Inflammatory macrophage treated with lipopolysaccharide for 1 hour (primary cell): Measurements from ENCODE around the gene EHBP1.

Source experiments
- DNase-seq, 2 donors: peaks; one replicate each; pipeline ENCODE4 v3.0.0-alpha.2; 2020 to 2022

Gene EHBP1

GRCh38 chr2:62826141-62826540, 120.6 kb downstream of the EHBP1 start:
- no peak for DNase-seq

- DNase-seq: no peak
Measured at GRCh38 chr2:62826953-62827675, 121.6 kb downstream of the EHBP1 start.

DNA sequence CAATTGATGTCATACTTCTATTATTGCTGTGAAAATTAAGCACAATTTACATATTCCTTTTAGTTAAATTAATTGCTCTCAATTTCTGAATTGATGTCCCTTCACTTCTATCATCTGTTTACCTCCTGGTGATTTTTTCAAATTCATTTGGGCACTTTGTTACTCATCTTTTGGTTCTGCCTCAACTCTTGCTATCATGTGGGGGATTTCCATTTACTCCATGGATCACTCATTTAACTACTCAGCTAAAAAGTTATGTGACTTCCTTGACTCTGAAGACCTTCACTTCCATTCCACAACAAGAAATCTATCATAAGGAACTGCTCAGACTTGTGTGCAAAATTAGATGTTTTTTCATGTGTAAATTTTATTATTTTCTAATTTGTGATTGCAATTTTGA, 126.2 kb downstream of the EHBP1 start:
- DNase-seq: no peak

DNA sequence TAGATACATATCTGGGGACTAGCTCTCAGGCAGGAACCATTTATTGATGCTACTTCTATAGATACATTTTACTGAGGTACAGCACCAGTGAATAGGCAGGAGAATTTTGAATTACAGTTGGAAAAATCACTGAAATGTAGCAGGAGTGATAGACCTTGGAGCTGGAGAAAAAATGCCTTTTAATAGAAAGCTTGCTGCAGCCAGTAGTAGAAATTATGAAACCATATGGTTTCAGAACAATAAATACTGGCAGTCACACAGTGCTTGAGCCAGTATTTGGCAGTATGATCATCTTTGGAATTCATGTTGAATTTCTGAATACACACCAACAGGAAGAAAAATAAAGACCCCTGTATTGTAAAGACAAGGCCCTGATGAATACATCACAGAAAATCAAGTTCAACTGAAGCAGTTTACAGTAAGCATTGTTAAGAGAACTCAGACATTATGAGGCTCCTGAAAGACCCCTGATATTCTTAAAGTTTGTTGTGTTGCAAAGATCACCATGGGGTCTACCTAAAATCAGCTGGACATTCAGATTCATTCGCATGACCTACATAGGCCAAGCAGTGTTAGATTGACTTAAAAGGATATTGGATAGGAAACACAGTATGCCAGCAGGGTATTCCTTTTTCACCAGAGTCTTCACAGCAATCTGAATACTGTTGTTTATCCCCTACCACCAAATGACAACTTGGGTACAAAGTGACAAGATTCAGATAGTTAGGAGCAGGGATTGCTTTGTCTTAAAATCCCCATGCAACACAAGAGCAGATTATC, 139.0 kb downstream of the EHBP1 start:
- no peak for DNase-seq

- no peak for DNase-seq
Measured at GRCh38 chr2:62845256-62845655, 139.7 kb downstream of the EHBP1 start.

GRCh38 chr2:62852254-62852653, 146.7 kb downstream of the EHBP1 start:
- DNase-seq: no peak

DNA sequence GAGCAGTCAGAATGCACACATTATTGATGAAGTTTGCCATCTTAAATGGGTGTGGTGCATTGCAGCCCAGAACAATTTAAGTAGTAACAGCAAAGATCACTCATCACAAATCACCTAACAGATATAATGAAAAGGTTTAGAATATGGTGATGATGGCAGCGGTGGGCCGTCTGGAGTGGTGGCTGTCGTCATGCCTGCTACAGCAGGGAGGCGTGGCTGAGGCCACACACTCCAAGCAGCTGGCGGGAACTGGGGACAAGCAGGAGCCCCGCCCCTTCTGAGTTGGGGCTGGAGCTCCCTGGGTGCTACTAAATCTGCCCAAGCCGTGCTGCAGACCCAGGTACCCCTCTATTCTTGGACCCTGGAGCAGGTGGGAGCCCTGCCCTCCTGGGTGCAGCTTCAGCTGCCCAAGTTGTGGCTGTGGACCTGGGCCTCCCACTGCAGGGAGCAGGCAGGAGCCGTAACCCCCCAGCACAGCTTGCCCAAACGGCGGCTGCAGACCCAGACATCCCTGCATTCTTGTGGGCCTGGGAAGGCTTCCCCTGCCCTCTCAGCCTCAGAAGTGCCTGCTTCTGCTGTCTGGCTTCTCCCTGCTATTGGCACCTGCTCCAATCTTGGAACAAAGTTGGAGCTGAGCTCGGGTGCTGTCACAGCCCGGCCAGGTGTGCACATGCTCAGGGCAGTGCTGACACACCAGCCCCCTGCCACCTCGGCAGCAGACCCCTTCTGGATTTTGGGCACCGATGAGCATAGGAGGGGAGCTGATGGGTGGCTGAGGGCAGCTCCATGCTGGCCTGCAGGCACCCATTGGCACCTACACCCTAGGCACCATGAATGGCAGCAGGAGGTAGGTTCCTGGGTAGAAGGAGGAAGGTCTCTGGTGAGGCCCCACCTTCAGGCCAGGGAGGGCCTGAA, 149.3 kb downstream of the EHBP1 start:
- DNase-seq: no peak

DNA sequence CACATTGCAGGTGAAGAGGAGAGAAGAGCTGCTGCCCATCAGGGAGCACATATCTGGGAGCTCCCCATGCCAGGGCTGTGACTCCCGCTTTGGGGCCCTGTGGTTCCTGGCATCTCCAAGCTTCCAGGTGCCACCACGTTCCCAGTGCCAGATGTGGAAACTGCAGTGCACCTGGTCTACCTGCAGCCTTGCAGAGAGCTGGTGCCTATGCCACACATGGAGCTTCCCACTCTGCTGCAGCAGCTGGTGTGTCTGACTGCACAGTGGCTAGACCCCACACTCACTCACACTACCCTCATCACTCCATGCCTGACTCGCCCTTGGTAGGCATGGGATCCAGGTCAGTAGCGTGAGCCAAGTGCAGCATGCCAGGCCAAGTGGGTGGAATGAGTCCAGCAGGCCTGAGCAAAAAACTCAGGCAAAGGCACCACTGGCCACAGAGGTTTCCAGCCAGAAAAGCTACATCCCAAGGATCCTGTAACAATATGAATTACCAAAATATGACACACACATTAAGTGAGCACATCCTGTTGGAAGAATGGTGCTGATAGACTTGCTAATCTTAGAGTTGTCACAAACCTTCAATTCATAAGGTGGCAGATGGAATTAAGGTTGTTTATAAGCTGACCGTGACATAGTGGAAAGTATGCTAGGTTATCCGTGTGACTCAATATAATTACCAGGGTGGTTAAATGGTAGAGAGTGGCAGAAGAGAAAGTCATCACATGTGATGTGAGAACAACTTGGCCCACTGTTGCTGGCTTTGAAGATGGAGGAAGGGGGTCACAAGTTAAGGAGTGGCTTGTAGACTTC, 150.9 kb downstream of the EHBP1 start:
- DNase-seq: no peak

GRCh38 chr2:62857139-62857931, 151.8 kb downstream of the EHBP1 start:
- no peak for DNase-seq

DNA sequence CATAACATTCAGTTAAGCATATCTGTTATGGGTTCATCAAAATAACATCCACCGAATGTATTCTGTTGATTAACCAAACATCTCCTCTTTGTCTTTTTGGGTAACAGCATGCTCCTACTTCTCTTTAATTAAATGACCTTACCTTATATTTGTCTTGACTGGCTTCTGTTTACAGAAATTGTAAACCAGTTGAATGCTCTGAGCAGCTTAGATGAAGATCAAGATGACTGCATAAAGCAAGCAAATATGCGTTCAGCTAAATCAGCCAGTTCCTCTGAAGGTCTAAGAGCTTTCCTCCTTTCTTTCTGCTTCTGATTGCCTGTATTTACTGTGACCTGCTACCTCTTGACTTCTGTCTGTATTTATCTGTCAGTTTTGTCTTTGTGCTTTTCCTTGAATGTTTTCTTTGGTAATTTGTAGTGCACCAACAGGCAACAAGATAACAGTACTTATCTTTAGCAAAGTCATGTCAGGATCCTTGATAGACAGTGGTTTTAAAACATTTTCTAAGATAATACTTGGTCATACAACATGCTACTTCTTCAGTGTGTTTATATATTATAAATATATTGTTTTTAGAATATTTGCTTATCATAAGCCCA, 152.8 kb downstream of the EHBP1 start:
- DNase-seq: no peak

DNA sequence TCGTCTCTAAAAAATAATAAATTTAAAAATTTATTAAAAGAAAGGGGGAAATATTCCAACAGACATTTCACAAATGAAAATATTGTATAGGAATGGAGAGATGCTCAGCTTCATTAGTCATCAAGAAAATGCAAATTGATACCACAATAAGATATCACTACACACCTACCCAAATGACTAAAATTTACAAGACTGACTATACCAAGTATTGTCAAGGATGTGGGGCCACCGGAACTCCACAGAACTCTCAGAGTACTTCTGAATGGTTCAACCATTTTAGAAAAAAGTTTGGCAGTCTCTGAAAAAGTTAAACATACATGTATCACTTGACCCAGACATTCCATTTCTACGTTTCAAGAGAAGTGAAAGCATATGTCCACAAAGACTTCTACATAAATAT, 163.4 kb downstream of the EHBP1 start:
- DNase-seq: no peak

- DNase-seq: no peak
Measured at GRCh38 chr2:62870966-62871365, 165.5 kb downstream of the EHBP1 start.

DNA sequence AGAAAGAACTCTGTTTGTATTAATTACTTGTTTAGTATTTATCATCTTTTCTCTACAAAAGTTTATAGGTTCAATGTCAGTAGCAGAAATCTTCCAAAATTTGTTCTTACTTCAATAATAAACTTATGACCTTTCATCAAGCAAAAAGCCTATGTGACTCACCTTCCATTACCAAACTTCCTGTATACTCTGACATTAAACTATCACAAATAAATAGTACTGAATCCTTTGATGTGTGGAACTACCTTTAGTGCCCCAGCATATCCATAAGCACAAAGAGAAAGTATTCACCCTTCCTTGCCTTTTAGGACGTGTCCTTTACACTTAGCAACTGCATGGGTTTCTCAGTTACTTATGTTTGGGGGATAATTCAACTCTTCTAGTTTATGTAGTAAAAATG, 166.0 kb downstream of the EHBP1 start:
- DNase-seq: no peak

GRCh38 chr2:62873603-62874002, 168.1 kb downstream of the EHBP1 start:
- DNase-seq: no peak

DNA sequence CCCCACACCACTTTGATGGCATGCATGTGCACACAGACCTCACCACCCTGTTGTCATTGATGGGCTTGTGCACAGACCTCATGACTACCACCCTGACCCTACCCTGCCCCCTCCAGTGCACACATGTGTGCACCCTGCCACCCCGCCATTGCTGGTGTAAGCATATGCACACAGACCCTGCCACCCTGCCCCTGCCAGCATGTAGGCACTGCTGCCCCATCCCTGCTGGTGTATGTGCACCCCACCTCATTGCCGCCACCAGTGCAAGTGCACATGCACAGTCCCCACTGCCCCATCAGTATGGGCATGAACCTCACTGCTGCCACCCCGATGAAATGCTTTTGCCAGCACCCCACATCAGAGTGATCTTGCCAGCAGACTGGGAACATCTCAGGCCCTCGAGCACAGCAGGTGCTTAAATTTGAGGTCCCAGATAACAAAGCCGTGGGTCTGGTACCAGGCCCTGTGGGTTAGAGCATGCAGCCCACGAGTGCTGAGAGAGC, 169.4 kb downstream of the EHBP1 start:
- DNase-seq: no peak

- DNase-seq: no peak
Measured at GRCh38 chr2:62881162-62881795, 175.8 kb downstream of the EHBP1 start.

GRCh38 chr2:62883629-62884028, 178.1 kb downstream of the EHBP1 start:
- no peak for DNase-seq

GRCh38 chr2:62884086-62884485, 178.6 kb downstream of the EHBP1 start:
- no peak for DNase-seq

- no peak for DNase-seq
Measured at GRCh38 chr2:62884514-62884913, 179.0 kb downstream of the EHBP1 start.

GRCh38 chr2:62894966-62895631, 189.6 kb downstream of the EHBP1 start:
- DNase-seq: no peak
